ENCODE data around the gene SEMA3G.

- TF ChIP-seq POLR2A (IDR thresholded peaks at IDR 0.05) (no peak), CTCF (IDR thresholded peaks at IDR 0.05) (no peak)
Observed at GRCh38 chr3:52394751-52395502, 50.0 kb downstream of the SEMA3G start.

Data from thyroid gland (tissue), 4 donors.